Esophagus squamous epithelium (tissue), 4 donors: ENCODE measurements around the gene MRPS16.

ENCODE experiments used
- POLR2A ChIP-seq, 4 donors: fragments of 450-650 bp; IDR thresholded peaks; one replicate each; pipeline ENCODE4 v1.6.1; 2017; ENCODE audit warnings: antibody characterized with exemption in 4 of 4, mild to moderate bottlenecking in 4 of 4, moderate library complexity in 3 of 4
- TF ChIP-seq, protein P1 (sequence below), 6 experiments: fragments of 450-650 bp in 4 of 6; fragments of 200-600 bp in 2 of 6; sonication (generic) in 2 of 6; IDR thresholded peaks; one replicate each; pipeline ENCODE4 v1.5.1; 2016 to 2019; ENCODE audit warnings: antibody characterized with exemption in 6 of 6, mild to moderate bottlenecking in 4 of 6, moderate library complexity in 4 of 6

DNA sequence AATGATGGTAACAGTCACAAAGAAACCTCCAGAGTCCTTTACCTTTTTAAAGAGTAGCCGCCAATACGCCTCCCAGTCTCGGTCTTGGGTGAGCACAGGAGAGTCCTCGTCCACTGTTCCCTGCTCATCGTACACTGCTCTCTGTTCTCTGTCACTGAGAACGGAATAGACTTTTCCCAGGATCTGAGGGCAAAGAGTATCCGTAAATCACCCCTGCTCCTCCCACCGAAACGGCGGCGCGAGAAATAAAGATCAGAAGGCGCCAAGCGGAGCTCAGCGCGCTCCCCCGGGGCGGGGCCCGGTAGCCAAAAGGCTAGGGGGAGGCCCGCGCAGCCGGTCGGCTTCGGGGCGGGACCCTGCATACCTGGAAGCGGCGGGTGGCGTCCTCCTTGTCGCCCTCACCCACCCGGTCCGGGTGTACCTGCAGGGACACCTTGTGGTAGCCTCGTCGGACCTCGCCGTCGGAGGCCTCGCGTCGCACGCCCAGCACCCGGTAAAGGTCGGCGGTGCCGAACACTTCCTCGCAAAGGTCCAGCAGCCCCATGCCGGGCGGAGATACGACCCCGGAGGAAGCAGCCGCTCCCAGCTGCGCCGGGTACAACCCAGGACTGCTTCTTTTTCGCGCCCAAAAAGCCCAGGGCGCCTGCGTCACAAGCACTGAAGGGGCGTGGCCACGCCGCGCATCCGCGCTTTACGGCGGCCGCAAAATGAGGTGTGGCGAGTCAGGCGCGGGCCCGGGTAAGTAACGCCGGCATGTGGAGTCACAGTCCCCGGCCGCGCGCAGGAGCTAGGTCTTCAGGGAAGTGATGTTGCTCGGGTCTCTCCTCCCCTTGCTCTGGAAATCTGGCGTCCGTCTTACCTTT is 5.6 kb downstream of the MRPS16 start, which contains the start of gene DNAJC9:
- TF ChIP-seq, protein P1, sequence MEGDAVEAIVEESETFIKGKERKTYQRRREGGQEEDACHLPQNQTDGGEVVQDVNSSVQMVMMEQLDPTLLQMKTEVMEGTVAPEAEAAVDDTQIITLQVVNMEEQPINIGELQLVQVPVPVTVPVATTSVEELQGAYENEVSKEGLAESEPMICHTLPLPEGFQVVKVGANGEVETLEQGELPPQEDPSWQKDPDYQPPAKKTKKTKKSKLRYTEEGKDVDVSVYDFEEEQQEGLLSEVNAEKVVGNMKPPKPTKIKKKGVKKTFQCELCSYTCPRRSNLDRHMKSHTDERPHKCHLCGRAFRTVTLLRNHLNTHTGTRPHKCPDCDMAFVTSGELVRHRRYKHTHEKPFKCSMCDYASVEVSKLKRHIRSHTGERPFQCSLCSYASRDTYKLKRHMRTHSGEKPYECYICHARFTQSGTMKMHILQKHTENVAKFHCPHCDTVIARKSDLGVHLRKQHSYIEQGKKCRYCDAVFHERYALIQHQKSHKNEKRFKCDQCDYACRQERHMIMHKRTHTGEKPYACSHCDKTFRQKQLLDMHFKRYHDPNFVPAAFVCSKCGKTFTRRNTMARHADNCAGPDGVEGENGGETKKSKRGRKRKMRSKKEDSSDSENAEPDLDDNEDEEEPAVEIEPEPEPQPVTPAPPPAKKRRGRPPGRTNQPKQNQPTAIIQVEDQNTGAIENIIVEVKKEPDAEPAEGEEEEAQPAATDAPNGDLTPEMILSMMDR (IDR thresholded peaks at IDR 0.05): peak in 1 of 6 experiments; percentile 8
- TF ChIP-seq POLR2A (IDR thresholded peaks at IDR 0.05): peak in 3 of 4 donors; percentile 55 to 86 (median 82)
